Measurements from ENCODE around the gene HMCN1. TPM values are rescaled to one million over a fixed set of nuclear protein-coding genes. Genes with fewer than 3 reads are reported as not detected.

Gene HMCN1
- total RNA-seq, 1 experiment from 2014 or later: 0.63 TPM

GRCh38 chr1:186235696-186236095 is 501.5 kb downstream of the HMCN1 start:
- no peaks in the 10 kb centered on the region for H3K9me3 ChIP-seq (ENCODE audit: low read length)

GRCh38 chr1:186236921-186237320 is 502.7 kb downstream of the HMCN1 start:
- Histone ChIP-seq H3K9ac (ENCODE audit: low read length) (no peak overlapping the region), H3K27me3 (ENCODE audit: low read length) (no peaks in the 10 kb centered on the region), H3K36me3 (ENCODE audit: insufficient read depth, low read length) (no peaks in the 10 kb centered on the region), H3K27ac (ENCODE audit: low read length) (no peak overlapping the region), H3K79me2 (ENCODE audit: low read length) (no peaks in the 10 kb centered on the region), H3K9me3 (ENCODE audit: low read length) (no peaks in the 10 kb centered on the region), H4K20me1 (ENCODE audit: insufficient read depth, low read depth, low read length) (no peaks in the 10 kb centered on the region), H3K4me1 (ENCODE audit: low read length) (no peaks in the 10 kb centered on the region), H3K4me3 (ENCODE audit: low read length) (no peak overlapping the region), H3K9me2 (replicated peaks; ENCODE audit: insufficient read depth, low read length) (no peaks in the 10 kb centered on the region), H2AFZ (ENCODE audit: low read length) (no peak overlapping the region), H3K4me2 (ENCODE audit: low read depth, low read length, poor library complexity, severe bottlenecking) (no peak overlapping the region)
- DNase-seq: no peak

More at GRCh38 chr1:186235696-186236095, 501.5 kb downstream of the HMCN1 start:
- Histone ChIP-seq H3K4me3 (ENCODE audit: low read length) (no peak overlapping the region), H2AFZ (ENCODE audit: low read length) (no peak overlapping the region), H3K9me2 (replicated peaks; ENCODE audit: insufficient read depth, low read length) (no peaks in the 10 kb centered on the region), H3K79me2 (ENCODE audit: low read length) (no peaks in the 10 kb centered on the region), H3K4me1 (ENCODE audit: low read length) (no peaks in the 10 kb centered on the region), H3K27me3 (ENCODE audit: low read length) (no peaks in the 10 kb centered on the region), H3K4me2 (ENCODE audit: low read depth, low read length, poor library complexity, severe bottlenecking) (no peak overlapping the region), H3K27ac (ENCODE audit: low read length) (no peak overlapping the region), H4K20me1 (ENCODE audit: insufficient read depth, low read depth, low read length) (no peaks in the 10 kb centered on the region), H3K36me3 (ENCODE audit: insufficient read depth, low read length) (no peaks in the 10 kb centered on the region), H3K9ac (ENCODE audit: low read length) (no peak overlapping the region)
- DNase-seq: no peak

- Histone ChIP-seq H3K9ac (ENCODE audit: low read length) (no peak overlapping the region), H3K9me3 (ENCODE audit: low read length) (no peaks in the 10 kb centered on the region), H3K27me3 (ENCODE audit: low read length) (no peaks in the 10 kb centered on the region), H3K4me3 (ENCODE audit: low read length) (no peak overlapping the region), H3K9me2 (replicated peaks; ENCODE audit: insufficient read depth, low read length) (no peaks in the 10 kb centered on the region), H3K27ac (ENCODE audit: low read length) (no peak overlapping the region), H3K4me2 (ENCODE audit: low read depth, low read length, poor library complexity, severe bottlenecking) (no peak overlapping the region), H3K4me1 (ENCODE audit: low read length) (peaks cover 1% of the 10 kb centered on the region; the same call in 1 of the 2 replicates), H3K79me2 (ENCODE audit: low read length) (no peaks in the 10 kb centered on the region), H4K20me1 (ENCODE audit: insufficient read depth, low read depth, low read length) (no peaks in the 10 kb centered on the region), H3K36me3 (ENCODE audit: insufficient read depth, low read length) (no peaks in the 10 kb centered on the region), H2AFZ (ENCODE audit: low read length) (no peak overlapping the region)
- DNase-seq: no peak
Observed at GRCh38 chr1:186239171-186239570, 505.0 kb downstream of the HMCN1 start.

GRCh38 chr1:186240436-186240835 is 506.2 kb downstream of the HMCN1 start:
- H3K27ac ChIP-seq (ENCODE audit: low read length): no peak overlapping the region
- no peaks in the 10 kb centered on the region for H3K79me2 ChIP-seq (ENCODE audit: low read length)
- H3K4me2 ChIP-seq (ENCODE audit: low read depth, low read length, poor library complexity, severe bottlenecking): no peak overlapping the region
- no peaks in the 10 kb centered on the region for H3K9me2 ChIP-seq (replicated peaks; ENCODE audit: insufficient read depth, low read length)
- no peak overlapping the region for H2AFZ ChIP-seq (ENCODE audit: low read length)
- H3K4me1 ChIP-seq (ENCODE audit: low read length): peaks cover 6% of the 10 kb centered on the region; the same call in 1 of the 2 replicates
- H3K4me3 ChIP-seq (ENCODE audit: low read length): no peak overlapping the region
- H3K9ac ChIP-seq (ENCODE audit: low read length): no peak overlapping the region
- H4K20me1 ChIP-seq (ENCODE audit: insufficient read depth, low read depth, low read length): no peaks in the 10 kb centered on the region
- no peak for DNase-seq
- H3K36me3 ChIP-seq (ENCODE audit: insufficient read depth, low read length): no peaks in the 10 kb centered on the region
- no peaks in the 10 kb centered on the region for H3K9me3 ChIP-seq (ENCODE audit: low read length)
- no peaks in the 10 kb centered on the region for H3K27me3 ChIP-seq (ENCODE audit: low read length)

Data from Karpas-422 (cell line).